KOPT-K1 (cell line): ENCODE results near the gene HCLS1.
"Not testable (repeated sequence)": the region's sequence is repeated elsewhere in the genome, so short reads cannot be mapped to it uniquely, and the experiment has no call there.

ENCODE experiments used
- H3K27ac ChIP-seq: fragments of 200-600 bp; sonication (generic); 2 replicates; pipeline ENCODE4 v1.5.1; 2016; ENCODE audit warnings: antibody characterized with exemption, mild to moderate bottlenecking, low read depth, low read length; ENCODE audit not compliant: poor library complexity, severe bottlenecking
- H3K36me3 ChIP-seq: fragments of 200-600 bp; sonication (generic); 2 replicates; pipeline ENCODE4 v1.5.1; 2017; ENCODE audit warnings: antibody characterized with exemption, mild to moderate bottlenecking, low read length, moderate library complexity; ENCODE audit not compliant: insufficient read depth
- H3K9me3 ChIP-seq: fragments of 200-600 bp; sonication (generic); 2 replicates; pipeline ENCODE4 v1.5.1; 2017; ENCODE audit warnings: antibody characterized with exemption, low read length, mild to moderate bottlenecking; ENCODE audit not compliant: insufficient read depth, poor library complexity, severe bottlenecking

The HCLS1 gene, protein sequence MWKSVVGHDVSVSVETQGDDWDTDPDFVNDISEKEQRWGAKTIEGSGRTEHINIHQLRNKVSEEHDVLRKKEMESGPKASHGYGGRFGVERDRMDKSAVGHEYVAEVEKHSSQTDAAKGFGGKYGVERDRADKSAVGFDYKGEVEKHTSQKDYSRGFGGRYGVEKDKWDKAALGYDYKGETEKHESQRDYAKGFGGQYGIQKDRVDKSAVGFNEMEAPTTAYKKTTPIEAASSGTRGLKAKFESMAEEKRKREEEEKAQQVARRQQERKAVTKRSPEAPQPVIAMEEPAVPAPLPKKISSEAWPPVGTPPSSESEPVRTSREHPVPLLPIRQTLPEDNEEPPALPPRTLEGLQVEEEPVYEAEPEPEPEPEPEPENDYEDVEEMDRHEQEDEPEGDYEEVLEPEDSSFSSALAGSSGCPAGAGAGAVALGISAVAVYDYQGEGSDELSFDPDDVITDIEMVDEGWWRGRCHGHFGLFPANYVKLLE

DNA sequence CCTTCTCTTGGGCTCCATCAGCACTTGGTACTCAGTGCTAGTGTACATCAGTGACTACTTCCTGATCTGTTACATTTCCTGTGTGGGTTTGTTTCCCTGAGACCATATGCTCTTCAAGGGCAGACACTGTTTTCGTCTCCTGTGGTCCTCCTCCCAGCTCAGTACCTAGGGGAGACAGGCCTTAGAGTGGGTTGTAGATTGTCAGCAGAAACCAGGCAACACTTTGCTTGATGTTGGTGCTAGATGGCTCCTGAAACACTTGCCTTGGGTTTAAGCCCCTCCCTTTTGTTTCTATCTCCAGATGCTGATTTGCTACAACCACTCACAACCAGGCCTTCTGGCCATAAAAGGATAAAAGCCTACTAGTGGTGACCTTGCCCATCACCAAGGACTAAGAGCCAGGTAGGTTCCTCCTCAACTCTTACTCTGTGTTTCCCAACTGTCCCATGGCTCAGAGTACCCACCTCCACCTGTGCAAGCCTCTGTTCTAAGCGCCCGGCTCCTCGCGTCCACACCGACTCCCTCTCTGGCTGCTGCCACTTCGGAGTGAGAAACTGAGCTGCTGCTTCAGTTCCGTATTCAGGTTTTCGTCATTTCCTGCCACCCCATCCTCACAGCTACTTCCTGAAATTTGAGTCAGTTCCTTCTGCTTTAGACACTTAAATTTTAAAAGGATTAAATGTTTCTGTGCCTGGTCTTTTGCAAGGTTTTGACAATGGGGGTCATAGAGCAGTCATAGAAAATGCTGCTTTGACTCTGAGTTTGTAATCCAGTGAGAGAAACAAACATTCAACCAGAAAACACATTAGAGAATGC is at the start of gene HCLS1:
Gene HCLS1, minus strand, starts transcription at position 548 of the 816 bp plus-strand sequence. CDS start 2,556 bp downstream, outside the sequence.
- peaks cover 68% of the 10 kb centered on the region for H3K36me3 ChIP-seq
- no peaks in the 10 kb centered on the region for H3K9me3 ChIP-seq
- H3K27ac ChIP-seq = peak within 1 kb of the TSS; percentile 69

DNA sequence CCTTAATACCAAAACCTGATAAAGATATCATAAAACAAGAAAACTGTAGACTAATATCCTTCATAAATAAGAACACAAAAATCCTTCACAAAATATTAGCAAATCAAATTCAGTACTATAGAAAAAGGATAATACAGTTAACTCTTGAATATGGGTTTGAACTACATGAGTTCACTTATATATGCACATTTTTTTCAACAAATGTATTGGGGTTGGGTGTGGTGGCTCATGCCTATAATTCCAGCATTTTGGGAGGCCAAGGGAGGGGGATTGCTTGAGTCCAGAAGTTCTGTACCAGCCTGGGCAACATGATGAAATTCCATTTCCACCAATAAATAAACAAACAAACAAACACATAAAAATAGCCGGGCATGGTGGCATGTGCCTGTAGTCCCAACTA is 49.6 kb upstream of the HCLS1 start:
- Histone ChIP-seq H3K27ac (no peak overlapping the region), H3K9me3 (no peaks in the 10 kb centered on the region), H3K36me3 (peaks cover 51% of the 10 kb centered on the region)

DNA sequence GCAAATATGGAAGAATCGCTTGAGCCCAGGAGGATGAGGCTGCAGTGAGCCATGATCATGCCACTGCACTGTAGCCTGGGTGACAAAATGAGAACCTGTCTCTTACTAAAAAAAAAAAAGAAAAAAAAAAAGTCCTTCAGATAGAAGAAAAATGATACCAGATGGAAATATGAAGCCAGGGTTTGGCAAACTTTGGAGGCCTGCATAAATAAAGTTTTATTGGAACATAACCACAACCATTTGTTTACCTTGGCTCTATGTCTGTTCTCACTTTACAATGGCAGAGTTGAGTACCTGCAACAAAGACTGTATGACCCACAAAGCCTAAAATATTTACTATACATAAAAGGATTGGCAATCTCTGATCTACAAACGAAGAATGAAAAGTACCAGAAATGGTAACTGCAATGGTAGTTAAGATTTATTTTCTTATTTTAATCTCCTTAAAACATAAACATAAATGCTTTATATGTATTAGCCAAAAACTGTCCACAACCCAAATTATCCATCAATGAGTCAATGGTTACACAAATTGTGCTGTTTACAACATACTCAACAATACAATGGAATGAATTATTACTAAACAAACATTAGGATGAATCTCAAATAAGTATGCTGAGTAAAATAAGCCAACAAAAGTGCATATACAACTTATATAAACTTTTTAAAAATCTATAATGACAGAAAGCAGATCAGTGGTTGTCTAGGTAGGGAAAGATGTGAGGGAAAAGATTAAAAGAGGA is 47.0 kb upstream of the HCLS1 start:
- no peak overlapping the region for H3K27ac ChIP-seq
- H3K9me3 ChIP-seq = no peaks in the 10 kb centered on the region
- peaks cover 28% of the 10 kb centered on the region for H3K36me3 ChIP-seq

DNA sequence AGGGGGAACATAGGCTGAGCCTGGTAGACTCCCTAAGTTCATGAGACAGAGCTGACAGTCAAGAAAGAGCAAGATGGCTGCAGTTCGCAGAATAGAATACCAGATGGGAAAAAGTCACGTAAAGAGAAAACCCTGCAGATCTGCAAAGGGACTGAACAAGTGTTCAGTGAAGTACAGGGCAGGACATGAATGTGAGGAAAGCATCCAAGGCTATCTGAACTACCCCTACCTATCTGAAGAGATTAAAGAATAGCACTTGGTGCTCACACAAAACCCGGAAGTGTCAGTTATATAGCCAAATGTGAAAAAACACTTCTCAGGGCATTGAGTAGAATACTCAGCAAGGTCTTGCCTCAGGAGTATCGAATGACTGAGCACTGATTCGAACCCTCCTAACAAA is 44.8 kb upstream of the HCLS1 start:
- peaks cover 30% of the 10 kb centered on the region for H3K36me3 ChIP-seq
- no peak overlapping the region for H3K27ac ChIP-seq
- H3K9me3 ChIP-seq = no peaks in the 10 kb centered on the region

DNA sequence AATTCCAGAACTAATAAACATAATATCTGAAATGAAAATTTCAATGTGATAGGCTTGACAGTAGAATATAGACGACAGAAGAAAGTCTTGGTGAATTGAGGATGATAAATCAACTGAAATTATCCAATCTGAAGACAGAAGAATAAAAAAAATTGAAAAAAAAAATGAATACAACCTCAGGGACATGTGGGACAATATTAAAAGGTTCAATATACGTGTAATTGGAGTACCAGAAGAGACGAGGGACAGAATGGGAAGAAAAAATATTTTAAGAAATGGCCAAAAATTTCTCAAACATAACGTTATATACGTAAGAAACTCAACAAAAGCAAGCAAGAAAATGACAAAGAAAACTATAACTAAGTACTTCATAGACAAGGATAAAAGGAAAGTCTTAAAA is 43.3 kb upstream of the HCLS1 start:
- no peak overlapping the region for H3K27ac ChIP-seq
- H3K36me3 ChIP-seq = peaks cover 41% of the 10 kb centered on the region
- no peaks in the 10 kb centered on the region for H3K9me3 ChIP-seq

DNA sequence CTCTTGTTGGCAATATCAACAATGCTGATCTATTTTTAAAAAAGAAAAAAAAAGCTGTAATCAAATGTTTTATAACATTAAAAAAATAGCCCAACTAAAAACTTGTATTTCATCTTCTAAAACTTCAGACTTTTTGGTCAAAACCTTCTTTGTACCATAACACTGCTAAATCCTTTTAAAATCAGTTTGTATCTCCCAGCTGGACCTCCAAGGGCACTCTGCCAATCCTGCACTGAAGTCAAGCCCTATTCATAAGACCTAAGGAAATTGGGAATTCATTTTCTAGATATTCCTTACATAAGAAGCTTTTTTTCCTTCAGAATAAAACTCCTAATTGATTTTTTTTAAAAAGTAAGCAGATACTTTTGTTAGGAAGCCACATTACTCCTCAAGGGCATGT is 38.2 kb upstream of the HCLS1 start:
- Histone ChIP-seq H3K9me3 (no peaks in the 10 kb centered on the region), H3K27ac (no peak overlapping the region), H3K36me3 (peaks cover 71% of the 10 kb centered on the region)

DNA sequence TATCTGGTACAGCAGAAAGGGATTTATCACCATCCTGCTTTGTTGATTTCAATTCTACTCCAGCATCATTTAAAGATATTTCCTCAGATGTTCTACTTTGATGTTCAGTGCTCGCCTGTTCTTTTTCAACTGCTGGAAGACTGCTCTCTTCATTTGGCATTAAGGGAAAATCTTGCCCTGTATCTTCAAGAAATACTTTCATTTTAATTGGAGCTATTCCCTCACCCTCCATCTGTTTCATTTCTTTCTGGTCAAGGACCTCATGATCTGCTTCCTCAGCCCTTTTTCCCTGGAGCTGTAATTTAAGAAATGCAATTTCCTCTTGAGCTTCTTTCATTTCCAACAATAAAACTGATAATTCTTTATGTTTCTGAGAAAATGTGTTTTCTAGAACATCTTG is 37.8 kb upstream of the HCLS1 start:
- H3K36me3 ChIP-seq = peaks cover 75% of the 10 kb centered on the region

DNA sequence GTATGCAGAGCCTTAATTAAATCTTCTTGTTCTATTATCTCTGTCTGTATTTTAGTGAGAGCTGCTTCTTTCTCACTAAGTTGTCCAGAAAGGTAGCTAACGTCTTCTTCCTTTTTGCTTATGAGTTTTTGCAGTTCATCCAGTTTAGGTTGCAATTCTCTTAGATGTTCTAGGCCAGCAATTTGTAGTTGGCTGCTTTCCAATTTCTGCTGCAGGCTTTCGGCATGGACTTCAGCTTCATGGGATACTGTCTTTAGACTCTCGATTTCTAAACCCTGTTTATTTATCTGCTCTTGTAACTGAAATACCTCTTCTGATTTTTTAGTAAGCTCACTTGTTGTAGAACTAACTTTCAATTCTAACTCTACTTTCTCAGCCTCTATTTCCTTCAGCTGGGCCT is 35.5 kb upstream of the HCLS1 start:
- Histone ChIP-seq H3K27ac (no peak overlapping the region), H3K9me3 (no peaks in the 10 kb centered on the region), H3K36me3 (peaks cover 90% of the 10 kb centered on the region)

More for the DNA sequence above, 37.8 kb upstream of the HCLS1 start:
- Histone ChIP-seq H3K9me3 (no peaks in the 10 kb centered on the region), H3K27ac (no peak overlapping the region)

DNA sequence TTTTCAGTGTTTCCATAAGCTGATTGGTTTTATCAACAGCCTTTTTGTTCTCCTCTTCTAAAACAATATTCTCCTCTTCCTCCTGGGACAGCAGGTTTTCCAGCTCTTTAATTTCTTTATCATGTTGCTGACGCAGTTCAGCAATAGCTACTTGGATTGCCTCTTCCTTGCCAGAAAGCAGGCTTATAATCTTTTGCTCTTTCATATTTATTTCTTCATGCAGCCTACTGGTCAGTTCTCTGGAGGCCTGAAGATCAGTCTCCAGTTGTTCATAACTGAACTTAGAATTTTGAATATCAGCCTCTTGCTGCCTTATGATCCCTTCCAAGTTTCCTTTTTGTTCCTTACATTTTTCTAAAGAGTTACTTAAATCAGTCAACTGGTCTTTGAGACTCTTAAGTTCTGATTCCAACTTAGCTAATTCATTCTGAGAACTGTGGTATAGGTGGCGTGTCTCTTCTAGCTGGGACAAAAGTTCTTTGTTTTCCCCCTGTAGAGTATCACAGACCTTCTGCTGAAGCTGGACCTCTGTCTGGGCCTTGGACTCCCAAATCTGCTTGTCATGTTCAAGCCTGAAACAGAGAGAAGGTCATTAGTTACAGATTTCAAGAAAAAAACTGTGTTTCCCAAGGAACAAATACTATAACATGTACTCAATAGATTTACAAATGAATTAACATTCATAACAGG is 31.5 kb upstream of the HCLS1 start:
- no peaks in the 10 kb centered on the region for H3K9me3 ChIP-seq
- peaks cover 73% of the 10 kb centered on the region for H3K36me3 ChIP-seq
- no peak overlapping the region for H3K27ac ChIP-seq

DNA sequence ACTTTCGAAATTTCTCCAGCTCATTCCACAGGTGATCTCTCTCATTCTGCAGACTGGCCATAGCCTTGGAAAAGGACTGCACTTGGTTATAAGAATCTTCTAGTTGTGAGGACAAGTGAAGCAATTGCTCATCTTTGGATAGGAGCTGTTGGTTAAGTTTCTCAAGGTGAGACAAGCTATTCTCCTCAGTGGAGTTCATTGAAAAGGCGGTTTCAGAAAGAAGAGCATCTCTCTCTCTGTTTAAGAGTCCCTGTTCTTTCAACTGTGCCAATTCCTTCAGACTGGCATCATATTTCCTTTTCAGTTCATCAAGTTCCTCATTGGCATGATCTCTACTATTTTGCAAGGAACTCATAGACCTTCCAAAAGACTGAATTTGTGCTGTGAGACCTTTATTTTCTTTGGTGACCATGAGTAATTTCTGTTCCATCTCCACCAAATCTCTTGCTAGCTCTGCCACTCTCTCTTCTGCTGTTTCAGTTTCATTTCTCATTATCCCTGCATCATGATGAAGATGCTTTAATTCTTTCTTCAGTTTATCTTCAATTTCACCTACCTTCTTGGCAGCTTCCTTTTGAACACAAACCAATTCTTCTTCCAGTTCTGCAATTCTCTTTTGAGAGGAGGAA is 30.2 kb upstream of the HCLS1 start:
- no peak overlapping the region for H3K27ac ChIP-seq
- H3K36me3 ChIP-seq = peaks cover 60% of the 10 kb centered on the region
- no peaks in the 10 kb centered on the region for H3K9me3 ChIP-seq

DNA sequence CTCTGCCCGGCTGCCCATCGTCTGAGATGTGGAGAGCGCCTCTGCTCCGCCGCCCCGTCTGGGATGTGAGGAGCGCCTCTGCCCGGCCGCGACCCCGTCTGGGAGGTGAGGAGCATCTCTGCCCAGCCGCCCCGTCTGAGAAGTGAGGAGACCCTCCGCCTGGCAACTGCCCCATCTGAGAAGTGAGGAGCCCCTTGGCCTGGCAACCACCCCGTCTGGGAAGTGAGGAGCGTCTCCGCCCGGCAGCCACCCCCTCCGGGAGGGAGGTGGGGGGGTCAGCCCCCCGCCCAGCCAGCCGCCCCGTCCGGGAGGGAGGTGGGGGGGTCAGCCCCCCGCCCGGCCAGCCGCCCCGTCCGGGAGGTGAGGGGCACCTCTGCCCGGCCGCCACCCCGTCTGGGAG is 28.0 kb upstream of the HCLS1 start:
- peaks cover 44% of the 10 kb centered on the region for H3K36me3 ChIP-seq
- H3K27ac ChIP-seq = not testable (repeated sequence)
- H3K9me3 ChIP-seq = peaks cover 13% of the 10 kb centered on the region

DNA sequence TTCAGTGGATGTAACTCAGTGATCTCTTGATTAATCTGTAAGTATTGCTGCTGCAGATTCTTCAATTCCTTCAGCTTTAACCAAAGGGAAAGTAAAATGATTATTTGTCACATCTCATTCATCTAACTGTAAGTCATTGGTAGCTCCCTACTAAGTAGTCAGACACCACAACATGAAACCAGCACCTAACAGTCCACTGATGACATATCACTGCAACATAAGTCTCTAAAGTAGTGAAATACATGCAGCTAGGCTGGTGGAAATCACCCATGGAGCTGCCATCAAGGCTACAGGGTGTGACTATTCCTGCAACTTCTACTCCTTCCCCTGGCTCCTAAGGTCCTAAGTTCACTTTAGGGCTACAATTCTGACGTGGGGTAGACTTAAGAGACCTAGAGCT is 21.1 kb upstream of the HCLS1 start:
- no peak overlapping the region for H3K27ac ChIP-seq
- peaks cover 53% of the 10 kb centered on the region for H3K36me3 ChIP-seq

DNA sequence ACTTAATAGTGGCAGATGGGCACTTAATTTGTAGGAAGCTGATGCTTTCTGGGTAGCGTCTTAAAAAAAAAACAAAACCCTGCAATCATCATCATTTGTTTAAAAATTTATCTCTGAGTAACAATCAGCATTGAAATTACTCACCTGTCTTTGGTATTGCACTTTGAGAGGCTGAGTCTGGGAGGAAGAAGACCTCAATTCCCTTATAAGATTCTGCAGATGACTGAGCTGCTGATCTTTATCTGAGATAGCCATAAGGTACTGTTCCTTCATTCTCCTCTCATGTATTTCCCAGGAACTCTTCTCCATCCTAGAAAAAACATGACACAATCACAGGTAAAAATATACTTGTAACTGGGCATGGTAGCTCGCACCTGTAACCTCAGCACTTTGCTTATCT is 16.4 kb upstream of the HCLS1 start:
- Histone ChIP-seq H3K27ac (no peak overlapping the region), H3K9me3 (no peaks in the 10 kb centered on the region), H3K36me3 (peaks cover 88% of the 10 kb centered on the region)

More for the DNA sequence above, 21.1 kb upstream of the HCLS1 start:
- peaks cover 13% of the 10 kb centered on the region for H3K9me3 ChIP-seq

DNA sequence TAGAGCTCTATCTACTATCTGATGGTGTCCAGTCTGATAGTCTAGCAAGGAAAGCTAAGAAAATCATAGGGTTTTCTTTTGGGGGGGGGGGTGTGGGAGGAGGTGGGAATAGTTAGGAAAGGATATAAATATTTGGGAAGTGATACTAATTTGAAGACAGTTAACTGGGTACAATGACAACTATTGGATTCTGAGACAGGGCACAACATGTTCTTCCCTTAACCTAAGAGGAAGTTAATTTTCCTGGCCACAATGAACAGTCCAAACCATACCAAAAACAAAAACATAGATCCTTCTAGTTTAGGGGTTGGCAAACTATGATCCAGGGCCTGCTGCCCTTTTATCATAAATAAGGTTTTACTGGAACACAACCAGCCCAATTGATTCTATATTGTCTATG is 10.0 kb upstream of the HCLS1 start:
- H3K9me3 ChIP-seq = no peaks in the 10 kb centered on the region
- H3K27ac ChIP-seq = no peak overlapping the region
- peaks cover 83% of the 10 kb centered on the region for H3K36me3 ChIP-seq
